Natural killer cell (primary cell): Measurements from ENCODE around the gene PPP2R3B. TPM values are rescaled to one million over a fixed set of nuclear protein-coding genes. Genes with fewer than 3 reads are reported as not detected.
A peak's percentile ranks its signal among the peaks of the same experiment; 100 is the strongest.
"Not testable (repeated sequence)": the region's sequence is repeated elsewhere in the genome, so short reads cannot be mapped to it uniquely, and the experiment has no call there.

Experiments
- ATAC-seq, 3 donors: fragments of 150-1000 bp in 2 of 3; fragments of 200-7000 bp in 1 of 3; cut with Tn5 transposase; 1 replicate in 1 of 3; 2 replicates in 2 of 3; pipeline ENCODE4 v1.10.0; 2021; ENCODE audit warnings: mild to moderate bottlenecking in 2 of 3, moderate library complexity in 2 of 3
- DNase-seq, 2 donors: peaks; one replicate each; pipeline versions ENCODE4 v3.0.0 to v3.0.0-alpha.2; 2013 to 2021; ENCODE audit warnings: mixed read lengths in 1 of 2
- H3K27ac ChIP-seq: one replicate; pipeline ENCODE4 v1.5.1; 2013; ENCODE audit warnings: mild to moderate bottlenecking, low read length
- H3K27me3 ChIP-seq: one replicate; pipeline ENCODE4 v1.6.1; 2013; ENCODE audit warnings: low read length; ENCODE audit not compliant: control insufficient read depth, insufficient read depth
- H3K36me3 ChIP-seq: one replicate; pipeline ENCODE4 v1.6.1; 2013; ENCODE audit warnings: low read length; ENCODE audit not compliant: control insufficient read depth, insufficient read depth
- H3K4me1 ChIP-seq: one replicate; pipeline ENCODE4 v1.6.1; 2013; ENCODE audit warnings: low read length; ENCODE audit not compliant: control insufficient read depth, insufficient read depth
- H3K4me3 ChIP-seq: one replicate; pipeline ENCODE4 v1.5.1; 2013; ENCODE audit warnings: low read length
- H3K9me3 ChIP-seq: one replicate; pipeline ENCODE4 v1.6.1; 2013; ENCODE audit warnings: low read length; ENCODE audit not compliant: control insufficient read depth, insufficient read depth
- H3K27ac Mint-ChIP-seq, 2 donors: one replicate each; pipeline ENCODE4 v1.8.0; 2022; ENCODE audit warnings: mild to moderate bottlenecking in 2 of 2, mixed read lengths in 2 of 2, moderate library complexity in 1 of 2
- H3K27me3 Mint-ChIP-seq, 2 donors: one replicate each; pipeline ENCODE4 v1.8.0; 2022; ENCODE audit warnings: low read depth in 2 of 2, mixed read lengths in 2 of 2
- H3K36me3 Mint-ChIP-seq: one replicate; pipeline ENCODE4 v1.8.0; 2022; ENCODE audit warnings: mixed read lengths
- H3K4me1 Mint-ChIP-seq, 2 donors: one replicate each; pipeline ENCODE4 v1.8.0; 2022; ENCODE audit warnings: mixed read lengths in 2 of 2
- H3K4me3 Mint-ChIP-seq: one replicate; pipeline ENCODE4 v1.8.0; 2022; ENCODE audit warnings: mild to moderate bottlenecking, moderate library complexity, mixed read lengths
- H3K9me3 Mint-ChIP-seq, 2 donors: one replicate each; pipeline ENCODE4 v1.8.0; 2022; ENCODE audit warnings: mixed read lengths in 2 of 2
- WGBS: methylation state at CpG from one replicate; pipeline ENCODE4 v1.1.7; 2013; ENCODE audit warnings: missing lambda C conversion rate; ENCODE audit not compliant: insufficient coverage; 5-methylcytosine and 5-hydroxymethylcytosine counted together
- intact Hi-C: fragments of 100-400 bp; cut with micrococcal nuclease; formaldehyde crosslinking; loops from one replicate; pipeline ENCODE4 v1.14.2; 2022
- total RNA-seq, 4 donors: library from RNA; stranded (reverse); fragments of 120-200 nt in 1 of 4; gene quantifications; one replicate each; pipeline versions ENCODE4 v1.2.3 to v1.2.4, GENCODE V29; 2013 to 2022
- TF ChIP-seq, protein P1 (sequence below): fragments of 200-600 bp; IDR thresholded peaks from one replicate; pipeline ENCODE4 v1.8.0; 2022; ENCODE audit warnings: antibody characterized with exemption

The PPP2R3B gene
- total RNA-seq, 3 donors from 2014 or later (not counting 1 experiment from before 2014, with no cell fraction given): 14.0 to 19.4 (median 14.6) TPM

- no peak overlapping the region for H3K27ac ChIP-seq
- Mint-ChIP-seq H3K27me3 (no peaks in the 10 kb centered on the region), H3K9me3 (no peaks in the 10 kb centered on the region), H3K4me3 (peak overlapping the region; percentile 56), H3K36me3 (no peaks in the 10 kb centered on the region), H3K4me1 (peaks cover 10% of the 10 kb centered on the region in 2 donors), H3K27ac (no peak overlapping the region)
- no peak for ATAC-seq
- no peaks in the 10 kb centered on the region for H3K36me3 ChIP-seq
- no peaks in the 10 kb centered on the region for H3K27me3 ChIP-seq
- intact Hi-C loops: no loop called here
- no peak for DNase-seq
- no peak overlapping the region for H3K4me3 ChIP-seq
- no peaks in the 10 kb centered on the region for H3K9me3 ChIP-seq
- H3K4me1 ChIP-seq: peaks cover 10% of the 10 kb centered on the region
- 95% methylated on average over 9 of the region's 9 CpGs for WGBS
- TF ChIP-seq, protein P1, sequence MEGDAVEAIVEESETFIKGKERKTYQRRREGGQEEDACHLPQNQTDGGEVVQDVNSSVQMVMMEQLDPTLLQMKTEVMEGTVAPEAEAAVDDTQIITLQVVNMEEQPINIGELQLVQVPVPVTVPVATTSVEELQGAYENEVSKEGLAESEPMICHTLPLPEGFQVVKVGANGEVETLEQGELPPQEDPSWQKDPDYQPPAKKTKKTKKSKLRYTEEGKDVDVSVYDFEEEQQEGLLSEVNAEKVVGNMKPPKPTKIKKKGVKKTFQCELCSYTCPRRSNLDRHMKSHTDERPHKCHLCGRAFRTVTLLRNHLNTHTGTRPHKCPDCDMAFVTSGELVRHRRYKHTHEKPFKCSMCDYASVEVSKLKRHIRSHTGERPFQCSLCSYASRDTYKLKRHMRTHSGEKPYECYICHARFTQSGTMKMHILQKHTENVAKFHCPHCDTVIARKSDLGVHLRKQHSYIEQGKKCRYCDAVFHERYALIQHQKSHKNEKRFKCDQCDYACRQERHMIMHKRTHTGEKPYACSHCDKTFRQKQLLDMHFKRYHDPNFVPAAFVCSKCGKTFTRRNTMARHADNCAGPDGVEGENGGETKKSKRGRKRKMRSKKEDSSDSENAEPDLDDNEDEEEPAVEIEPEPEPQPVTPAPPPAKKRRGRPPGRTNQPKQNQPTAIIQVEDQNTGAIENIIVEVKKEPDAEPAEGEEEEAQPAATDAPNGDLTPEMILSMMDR: no peak
Observed at GRCh38 chrX:384861-385260, 1.8 kb downstream of the PPP2R3B start.

GRCh38 chrX:378443-378842, 8.3 kb downstream of the PPP2R3B start:
- ATAC-seq (no peak), DNase-seq (peak in 1 of 2 donors; percentile 24)

GRCh38 chrX:376206-376605, 10.5 kb downstream of the PPP2R3B start:
- peaks cover 31 to 34% of the 10 kb centered on the region in 2 donors for H3K27me3 Mint-ChIP-seq
- H3K27ac Mint-ChIP-seq, H3K9me3 ChIP-seq, ATAC-seq, H3K36me3 Mint-ChIP-seq, H3K4me3 Mint-ChIP-seq, H3K36me3 ChIP-seq, H3K9me3 Mint-ChIP-seq, intact Hi-C loops, H3K4me3 ChIP-seq, H3K27ac ChIP-seq, DNase-seq, H3K27me3 ChIP-seq: not testable (repeated sequence)
- WGBS: 93% methylated on average over 8 of the region's 16 CpGs
- peaks cover 15 to 19% of the 10 kb centered on the region in 2 donors for H3K4me1 Mint-ChIP-seq
- H3K4me1 ChIP-seq: peaks cover 19% of the 10 kb centered on the region

More at GRCh38 chrX:378443-378842, 8.3 kb downstream of the PPP2R3B start:
- TF ChIP-seq, protein P1: no peak
- Histone ChIP-seq H3K4me1 (peaks cover 16% of the 10 kb centered on the region), H3K4me3 (no peak overlapping the region), H3K9me3 (no peaks in the 10 kb centered on the region), H3K27me3 (peaks cover 9% of the 10 kb centered on the region), H3K36me3 (no peaks in the 10 kb centered on the region), H3K27ac (no peak overlapping the region)
- H3K9me3 Mint-ChIP-seq: no peaks in the 10 kb centered on the region
- H3K36me3 Mint-ChIP-seq: no peaks in the 10 kb centered on the region
- no peak overlapping the region for H3K27ac Mint-ChIP-seq
- intact Hi-C loops: no loop called here
- peaks cover 15 to 19% of the 10 kb centered on the region in 2 donors for H3K4me1 Mint-ChIP-seq
- no peak overlapping the region for H3K4me3 Mint-ChIP-seq
- H3K27me3 Mint-ChIP-seq: peaks cover 17 to 21% of the 10 kb centered on the region in 2 donors
- 82% methylated on average over 10 of the region's 13 CpGs for WGBS

- no peak overlapping the region for H3K27ac ChIP-seq
- DNase-seq (no peak), ATAC-seq (no peak)
- TF ChIP-seq, protein P1: no peak
- Mint-ChIP-seq H3K9me3 (no peaks in the 10 kb centered on the region), H3K4me3 (peak overlapping the region; percentile 64), H3K27ac (no peak overlapping the region), H3K36me3 (no peaks in the 10 kb centered on the region), H3K4me1 (peaks cover 15 to 19% of the 10 kb centered on the region in 2 donors), H3K27me3 (peaks cover 31 to 34% of the 10 kb centered on the region in 2 donors)
- no peaks in the 10 kb centered on the region for H3K36me3 ChIP-seq
- H3K4me3 ChIP-seq: no peak overlapping the region
- 78% methylated on average over 38 of the region's 38 CpGs for WGBS
- H3K27me3 ChIP-seq: peaks cover 9% of the 10 kb centered on the region
- intact Hi-C loops: no loop called here
- no peaks in the 10 kb centered on the region for H3K9me3 ChIP-seq
- H3K4me1 ChIP-seq: peaks cover 19% of the 10 kb centered on the region
Observed at GRCh38 chrX:375181-376036, 11.3 kb downstream of the PPP2R3B start.
